Measurements from ENCODE around the gene OTULIN. TPM values are rescaled to one million over a fixed set of nuclear protein-coding genes. Genes with fewer than 3 reads are reported as not detected.

OTULIN gene
- total and polyA plus RNA-seq, 2 of the 4 experiments (the other 2 are of a cell fraction): 6.9 to 19.5 TPM

- in situ Hi-C loops (cut with MboI; ENCODE audit: low sequenced_read_pairs): no loop called here
- CTCF ChIA-PET: interaction anchor here (0.6 to 2.3 kb wide), 5 partner anchors 194 to 329 kb away, joined by 3 to 14 read pairs (median 4); no protein-coding TSS in a partner anchor
Measured at GRCh38 chr5:14686517-14686916, 22.0 kb downstream of the OTULIN start.

More at GRCh38 chr5:14686517-14686916, 22.0 kb downstream of the OTULIN start:
- no peak for TF ChIP-seq SMC3 (IDR thresholded peaks at IDR 0.05; ENCODE audit: low read depth, low read length)
- no peak for TF ChIP-seq MXI1 (IDR thresholded peaks at IDR 0.05; ENCODE audit: borderline replicate concordance, low read depth, low read length)
- TF ChIP-seq RCOR1 (IDR thresholded peaks at IDR 0.05; ENCODE audit: insufficient replicate concordance, low read length): no peak
- TF ChIP-seq MAZ (IDR thresholded peaks at IDR 0.05; ENCODE audit: borderline replicate concordance, low read depth, low read length): no peak
- no peak for TF ChIP-seq NFE2L2 (IDR thresholded peaks at IDR 0.05; ENCODE audit: low read depth, low read length)
- TF ChIP-seq MAFK (IDR thresholded peaks at IDR 0.05; ENCODE audit: low read depth, low read length): no peak
- no peak for TF ChIP-seq USF2 (IDR thresholded peaks at IDR 0.05; ENCODE audit: low read depth, low read length)
- TF ChIP-seq RFX5 (IDR thresholded peaks at IDR 0.05; ENCODE audit: low read depth, low read length): no peak
- TF ChIP-seq CEBPB (IDR thresholded peaks at IDR 0.05; ENCODE audit: low read depth, low read length): no peak
- no peak for TF ChIP-seq ELK1 (IDR thresholded peaks at IDR 0.05; ENCODE audit: borderline replicate concordance, low read depth, low read length)
- no peak for TF ChIP-seq FOS (IDR thresholded peaks at IDR 0.05; ENCODE audit: low read depth, low read length)
- Histone ChIP-seq H3K9me1 (ENCODE audit: insufficient read depth, low read length) (peaks cover 7% of the 10 kb centered on the region), H2AK9ac (replicated peaks; ENCODE audit: low read depth, low read length, poor library complexity) (no peak overlapping the region), H4K5ac (ENCODE audit: low read depth, low read length) (no peak overlapping the region), H4K8ac (ENCODE audit: low read depth in 2 of 2, low read length in 2 of 2) (no peak overlapping the region), H3K4me1 (ENCODE audit: control insufficient read depth, insufficient read depth, low read length) (peaks cover 3% of the 10 kb centered on the region), H3K56ac (ENCODE audit: extremely low read depth, insufficient read depth, low read length) (no peak overlapping the region), H3K36me3 (ENCODE audit: control insufficient read depth, insufficient read depth, low read length) (peaks cover 41% of the 10 kb centered on the region), H4K91ac (ENCODE audit: insufficient read depth, low read depth, low read length) (no peak overlapping the region), H3K9ac (ENCODE audit: low read depth, low read length) (no peak overlapping the region), H3K4me3 (ENCODE audit: insufficient read depth, low read depth, low read length) (no peak overlapping the region), H3K79me1 (ENCODE audit: low read depth in 1 of 2, low read length in 2 of 2) (peaks cover 17 to 45% of the 10 kb centered on the region in 2 experiments), H3K14ac (replicated peaks; ENCODE audit: low read depth, low read length) (no peak overlapping the region), H2BK5ac (ENCODE audit: low read depth, low read length, poor library complexity, severe bottlenecking) (no peak overlapping the region), H3K4me2 (ENCODE audit: low read depth, low read length) (no peak overlapping the region), H2BK20ac (ENCODE audit: low read depth, low read length) (no peak overlapping the region), H3K4ac (ENCODE audit: low read depth, low read length) (no peak overlapping the region), H2BK120ac (ENCODE audit: low read depth, low read length) (no peak overlapping the region), H2AFZ (replicated peaks; ENCODE audit: low read length, poor library complexity) (no peak overlapping the region), H3K9me3 (ENCODE audit: control insufficient read depth, insufficient read depth, low read length) (peaks cover 6% of the 10 kb centered on the region), H3K27me3 (ENCODE audit: control insufficient read depth, insufficient read depth, low read length) (no peaks in the 10 kb centered on the region), H2AK5ac (ENCODE audit: low read depth, low read length) (no peak overlapping the region; the same call in 1 of the 2 replicates), H3K18ac (ENCODE audit: low read depth, low read length) (no peak overlapping the region), H2BK15ac (ENCODE audit: low read depth, low read length) (no peak overlapping the region), H3K27ac (ENCODE audit: insufficient read depth, low read length) (no peak overlapping the region), H3K23ac (ENCODE audit: low read depth, low read length) (no peak overlapping the region), H4K20me1 (ENCODE audit: insufficient read depth, low read length) (peaks cover 2% of the 10 kb centered on the region; the same call in 1 of the 2 replicates)
- intact Hi-C loops (cut with micrococcal nuclease): loop anchor here (10.0 kb wide), 1 partner anchor 418 kb away; no protein-coding TSS in a partner anchor
- no TSS peak for BruUV-seq (replicated peaks)
- DNase-seq (no peak), ATAC-seq (ENCODE audit: low read depth) (no peak)
- POLR2A ChIA-PET (ENCODE audit: unreplicated experiment): no interaction called here
- dilution Hi-C loops (cut with HindIII; ENCODE audit: low sequenced_read_pairs, unreplicated experiment): no loop called here

All from IMR-90 (cell line).